ENCODE data around the gene AVPI1. TPM values are rescaled to one million over a fixed set of nuclear protein-coding genes. Genes with fewer than 3 reads are reported as not detected.

AVPI1 gene
- total RNA-seq, 1 donor, result 101 TPM

DNA sequence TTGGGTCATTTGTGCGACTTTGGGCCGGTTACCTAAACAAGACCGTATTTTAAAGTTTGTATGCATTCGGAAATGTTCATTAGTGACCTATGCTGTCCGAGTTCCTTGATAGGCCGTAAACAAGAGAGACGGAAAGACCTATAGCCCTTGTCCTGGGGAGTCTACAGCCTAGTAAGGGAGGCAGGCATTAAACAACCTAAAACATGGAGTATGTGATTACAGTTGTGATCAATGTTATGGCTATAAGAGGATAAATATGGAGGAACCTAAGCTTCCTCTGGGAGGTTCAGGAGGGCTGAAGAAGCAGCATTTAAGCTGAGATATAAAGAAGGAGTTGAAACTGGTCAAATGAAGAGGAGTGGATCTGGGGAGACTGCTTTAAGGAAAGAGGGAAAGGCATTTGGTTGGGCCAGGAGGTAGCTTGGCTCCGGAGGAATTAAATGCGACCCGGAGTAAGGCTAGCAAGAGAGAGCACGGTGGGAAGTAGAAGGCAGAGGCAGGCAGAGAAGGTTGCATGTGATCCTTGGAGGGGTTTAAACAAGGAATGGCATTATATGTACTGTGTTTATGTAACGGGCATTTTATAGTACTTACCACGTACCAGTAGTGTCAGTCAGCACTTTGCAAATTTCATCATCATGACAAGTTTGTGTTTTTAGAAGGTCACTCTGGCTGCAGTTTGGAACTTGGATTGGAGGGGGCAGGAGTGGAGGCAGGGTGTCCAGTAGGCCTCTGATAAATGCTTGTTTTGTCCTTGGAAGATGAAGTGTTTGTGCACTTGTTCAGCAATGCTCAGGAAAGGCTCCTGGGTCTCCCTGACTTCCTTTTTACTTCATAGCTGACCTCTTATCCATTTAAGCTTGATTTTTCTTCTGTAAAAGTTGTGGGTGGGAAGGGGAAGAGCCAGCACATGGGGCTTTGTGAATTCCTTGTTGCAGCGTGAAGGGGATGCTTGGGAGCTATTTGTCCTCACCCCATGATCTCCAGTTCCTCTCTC is 1.0 kb upstream of the AVPI1 start:
- DNase-seq (ENCODE audit: insufficient read length, low spot score, missing footprints), result peak; percentile 69
- H3K79me2 ChIP-seq (ENCODE audit: insufficient read depth, low read length), result peaks cover 39% of the 10 kb centered on the region
- H4K20me1 ChIP-seq (ENCODE audit: insufficient read depth, low read length), result peaks cover 18% of the 10 kb centered on the region
- peak overlapping the region; percentile 21 for H2AFZ ChIP-seq (ENCODE audit: low read length)
- peak overlapping the region; percentile 96 for H3K27ac ChIP-seq (ENCODE audit: low read depth, low read length)
- H3K4me3 ChIP-seq (ENCODE audit: insufficient read depth, low read length), result peak overlapping the region; percentile 36
- H3K27me3 ChIP-seq (ENCODE audit: insufficient read depth, low read length), result no peaks in the 10 kb centered on the region
- peak overlapping the region; percentile 67 for H3K4me2 ChIP-seq (ENCODE audit: insufficient read depth, low read length)
- peaks cover 61% of the 10 kb centered on the region for H3K4me1 ChIP-seq (ENCODE audit: insufficient read depth, low read length)
- TF ChIP-seq, protein P1, sequence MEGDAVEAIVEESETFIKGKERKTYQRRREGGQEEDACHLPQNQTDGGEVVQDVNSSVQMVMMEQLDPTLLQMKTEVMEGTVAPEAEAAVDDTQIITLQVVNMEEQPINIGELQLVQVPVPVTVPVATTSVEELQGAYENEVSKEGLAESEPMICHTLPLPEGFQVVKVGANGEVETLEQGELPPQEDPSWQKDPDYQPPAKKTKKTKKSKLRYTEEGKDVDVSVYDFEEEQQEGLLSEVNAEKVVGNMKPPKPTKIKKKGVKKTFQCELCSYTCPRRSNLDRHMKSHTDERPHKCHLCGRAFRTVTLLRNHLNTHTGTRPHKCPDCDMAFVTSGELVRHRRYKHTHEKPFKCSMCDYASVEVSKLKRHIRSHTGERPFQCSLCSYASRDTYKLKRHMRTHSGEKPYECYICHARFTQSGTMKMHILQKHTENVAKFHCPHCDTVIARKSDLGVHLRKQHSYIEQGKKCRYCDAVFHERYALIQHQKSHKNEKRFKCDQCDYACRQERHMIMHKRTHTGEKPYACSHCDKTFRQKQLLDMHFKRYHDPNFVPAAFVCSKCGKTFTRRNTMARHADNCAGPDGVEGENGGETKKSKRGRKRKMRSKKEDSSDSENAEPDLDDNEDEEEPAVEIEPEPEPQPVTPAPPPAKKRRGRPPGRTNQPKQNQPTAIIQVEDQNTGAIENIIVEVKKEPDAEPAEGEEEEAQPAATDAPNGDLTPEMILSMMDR (IDR thresholded peaks at IDR 0.05; ENCODE audit: extremely low read depth, low read depth, low read length), result no peak
- H3K9me3 ChIP-seq (ENCODE audit: low read depth, low read length), result no peaks in the 10 kb centered on the region
- H3K36me3 ChIP-seq (ENCODE audit: insufficient read depth, low read length), result no peaks in the 10 kb centered on the region

DNA sequence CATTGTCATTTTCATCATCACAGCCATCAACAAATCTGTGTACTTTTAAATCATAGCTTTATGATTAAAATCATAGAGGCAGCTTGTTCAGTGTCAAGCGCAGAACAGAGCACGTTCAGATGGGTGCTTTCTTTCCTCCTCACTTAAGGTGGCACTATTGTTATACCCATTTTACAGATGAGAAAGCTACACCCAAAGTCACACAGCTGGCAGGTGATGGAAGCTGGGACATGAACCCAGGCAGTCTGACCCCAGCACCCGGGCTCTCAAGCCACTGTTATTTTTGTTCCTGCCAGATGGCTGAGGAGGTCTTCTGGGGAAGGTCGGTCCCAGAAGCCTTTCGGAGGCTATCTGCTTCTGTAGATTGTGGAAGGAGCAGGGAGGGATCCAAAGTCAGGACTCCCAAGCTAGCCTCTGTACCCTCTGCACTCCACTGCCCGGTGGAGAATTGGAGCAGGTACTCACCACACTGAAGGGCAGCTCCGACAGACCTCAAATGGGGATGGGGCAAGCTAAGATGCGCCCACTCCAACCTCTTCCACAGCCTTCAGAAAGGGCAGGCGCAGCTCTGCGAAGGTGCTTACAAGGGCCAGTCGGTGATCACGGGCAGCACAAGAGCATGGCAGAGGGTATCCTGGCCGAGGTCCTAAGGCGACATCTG is 610 bp downstream of the AVPI1 start:
- Histone ChIP-seq H3K27ac (ENCODE audit: low read depth, low read length) (peak overlapping the region; percentile 96), H2AFZ (ENCODE audit: low read length) (peak overlapping the region; percentile 69), H3K4me3 (ENCODE audit: insufficient read depth, low read length) (peak overlapping the region; percentile 89), H4K20me1 (ENCODE audit: insufficient read depth, low read length) (peaks cover 20% of the 10 kb centered on the region), H3K36me3 (ENCODE audit: insufficient read depth, low read length) (no peaks in the 10 kb centered on the region), H3K79me2 (ENCODE audit: insufficient read depth, low read length) (peaks cover 51% of the 10 kb centered on the region), H3K4me1 (ENCODE audit: insufficient read depth, low read length) (peaks cover 61% of the 10 kb centered on the region), H3K9me3 (ENCODE audit: low read depth, low read length) (no peaks in the 10 kb centered on the region), H3K27me3 (ENCODE audit: insufficient read depth, low read length) (no peaks in the 10 kb centered on the region), H3K4me2 (ENCODE audit: insufficient read depth, low read length) (peak overlapping the region; percentile 91)
- TF ChIP-seq, protein P1 (IDR thresholded peaks at IDR 0.05; ENCODE audit: extremely low read depth, low read depth, low read length), result no peak
- no peak for DNase-seq (ENCODE audit: insufficient read length, low spot score, missing footprints)

DNA sequence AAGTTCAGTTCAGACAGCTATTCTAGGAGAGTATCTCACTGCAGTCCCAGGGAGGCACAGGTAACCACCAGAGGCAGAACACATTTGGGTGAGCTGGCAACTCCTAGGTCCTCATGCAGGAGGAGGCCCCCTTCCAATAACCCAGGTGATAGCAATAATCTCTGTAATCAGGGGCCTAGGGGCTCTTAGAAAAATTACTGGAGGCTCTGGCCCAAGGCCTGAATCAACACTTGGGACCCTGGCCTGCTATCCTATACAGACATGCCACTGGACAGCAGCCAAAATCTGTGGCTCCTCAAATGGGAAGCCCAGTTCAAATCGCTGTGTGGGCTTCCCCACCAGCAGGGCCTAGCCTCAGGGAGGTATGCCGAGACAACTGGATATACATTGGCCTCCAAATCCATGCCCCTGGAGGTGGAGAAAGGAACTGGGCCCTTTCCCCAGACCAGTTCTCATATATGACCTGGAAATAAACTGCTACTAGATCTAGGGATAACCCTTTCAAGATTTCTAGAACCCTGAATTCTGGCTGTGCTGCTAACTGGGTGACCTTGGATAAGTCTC is 1.6 kb downstream of the AVPI1 start:
- peaks cover 59% of the 10 kb centered on the region for H3K79me2 ChIP-seq (ENCODE audit: insufficient read depth, low read length)
- no peak overlapping the region for H2AFZ ChIP-seq (ENCODE audit: low read length)
- TF ChIP-seq, protein P1 (IDR thresholded peaks at IDR 0.05; ENCODE audit: extremely low read depth, low read depth, low read length), result peak; percentile 39
- peaks cover 20% of the 10 kb centered on the region for H4K20me1 ChIP-seq (ENCODE audit: insufficient read depth, low read length)
- H3K4me2 ChIP-seq (ENCODE audit: insufficient read depth, low read length), result peak overlapping the region; percentile 91
- peaks cover 61% of the 10 kb centered on the region for H3K4me1 ChIP-seq (ENCODE audit: insufficient read depth, low read length)
- H3K27me3 ChIP-seq (ENCODE audit: insufficient read depth, low read length), result no peaks in the 10 kb centered on the region
- peak overlapping the region; percentile 89 for H3K4me3 ChIP-seq (ENCODE audit: insufficient read depth, low read length)
- H3K36me3 ChIP-seq (ENCODE audit: insufficient read depth, low read length), result no peaks in the 10 kb centered on the region
- DNase-seq (ENCODE audit: insufficient read length, low spot score, missing footprints), result peak; percentile 90
- H3K27ac ChIP-seq (ENCODE audit: low read depth, low read length), result peak overlapping the region; percentile 96
- H3K9me3 ChIP-seq (ENCODE audit: low read depth, low read length), result no peaks in the 10 kb centered on the region

All from osteoblast (primary cell).